Loucy (cell line): ENCODE data around the gene BPTF.

Experiments
- H2AFZ ChIP-seq: fragments of 200-600 bp; sonication (generic); 2 replicates; pipeline ENCODE4 v1.6.0; 2016; ENCODE audit warnings: antibody characterized with exemption, mild to moderate bottlenecking, low read length, moderate library complexity
- H3F3A ChIP-seq: fragments of 200-600 bp; 2 replicates; pipeline ENCODE4 v1.6.0; 2016; ENCODE audit warnings: antibody characterized with exemption, low read depth, mild to moderate bottlenecking
- H3K27me3 ChIP-seq: fragments of 200-600 bp; sonication (generic); 2 replicates; pipeline ENCODE4 v1.6.1; 2014; ENCODE audit warnings: low read length, mild to moderate bottlenecking; ENCODE audit not compliant: insufficient read depth, poor library complexity, severe bottlenecking
- H3K36me3 ChIP-seq: fragments of 200-600 bp; sonication (generic); 2 replicates; pipeline ENCODE4 v1.6.1; 2016; ENCODE audit warnings: low read length; ENCODE audit not compliant: insufficient read depth
- H3K4me1 ChIP-seq: fragments of 200-600 bp; sonication (generic); 2 replicates; pipeline ENCODE4 v1.5.1; 2014; ENCODE audit warnings: low read length, mild to moderate bottlenecking; ENCODE audit not compliant: insufficient read depth, poor library complexity, severe bottlenecking
- H3K4me2 ChIP-seq: fragments of 200-600 bp; sonication (generic); 2 replicates; pipeline ENCODE4 v1.6.0; 2014; ENCODE audit warnings: antibody characterized with exemption, low read length, low read depth, mild to moderate bottlenecking; ENCODE audit not compliant: poor library complexity, severe bottlenecking
- H3K4me3 ChIP-seq: fragments of 200-600 bp; sonication (generic); 2 replicates; pipeline ENCODE4 v1.5.1; 2014; ENCODE audit warnings: low read length, mild to moderate bottlenecking, mixed read lengths; ENCODE audit not compliant: poor library complexity, severe bottlenecking
- H3K79me2 ChIP-seq: fragments of 200-600 bp; sonication (generic); 2 replicates; pipeline ENCODE4 v1.6.1; 2014; ENCODE audit warnings: low read length; ENCODE audit not compliant: insufficient read depth
- H3K9ac ChIP-seq: fragments of 200-600 bp; sonication (generic); 2 replicates; pipeline ENCODE4 v1.6.0; 2014; ENCODE audit warnings: mild to moderate bottlenecking, low read depth, low read length, moderate library complexity; ENCODE audit not compliant: poor library complexity, severe bottlenecking
- H3K9me2 ChIP-seq: fragments of 200-600 bp; sonication (generic); replicated peaks from 2 replicates; pipeline ENCODE4 v1.6.1; 2016; ENCODE audit warnings: low read depth, low read length, mixed read lengths
- H3K9me3 ChIP-seq: fragments of 200-600 bp; sonication (generic); 2 replicates; pipeline ENCODE4 v1.6.1; 2014; ENCODE audit warnings: mild to moderate bottlenecking, antibody characterized with exemption, low read length, low read depth; ENCODE audit not compliant: insufficient read depth
- H4K20me1 ChIP-seq: fragments of 200-600 bp; sonication (generic); 2 replicates; pipeline ENCODE4 v1.6.0; 2014; ENCODE audit warnings: antibody characterized with exemption, low read length, mild to moderate bottlenecking; ENCODE audit not compliant: insufficient read depth, poor library complexity, severe bottlenecking
- EZH2phosphoT487 ChIP-seq: fragments of 200-600 bp; IDR thresholded peaks from 2 replicates; pipeline ENCODE4 v1.6.1; 2018; ENCODE audit warnings: antibody characterized with exemption, mild to moderate bottlenecking, moderate library complexity, borderline replicate concordance
- TF ChIP-seq, protein P1 (sequence below): fragments of 200-600 bp; sonication (generic); conservative IDR thresholded peaks from 2 replicates; pipeline ENCODE4 v1.5.1; 2014; ENCODE audit warnings: mild to moderate bottlenecking, antibody characterized with exemption, low read length

The BPTF gene

DNA sequence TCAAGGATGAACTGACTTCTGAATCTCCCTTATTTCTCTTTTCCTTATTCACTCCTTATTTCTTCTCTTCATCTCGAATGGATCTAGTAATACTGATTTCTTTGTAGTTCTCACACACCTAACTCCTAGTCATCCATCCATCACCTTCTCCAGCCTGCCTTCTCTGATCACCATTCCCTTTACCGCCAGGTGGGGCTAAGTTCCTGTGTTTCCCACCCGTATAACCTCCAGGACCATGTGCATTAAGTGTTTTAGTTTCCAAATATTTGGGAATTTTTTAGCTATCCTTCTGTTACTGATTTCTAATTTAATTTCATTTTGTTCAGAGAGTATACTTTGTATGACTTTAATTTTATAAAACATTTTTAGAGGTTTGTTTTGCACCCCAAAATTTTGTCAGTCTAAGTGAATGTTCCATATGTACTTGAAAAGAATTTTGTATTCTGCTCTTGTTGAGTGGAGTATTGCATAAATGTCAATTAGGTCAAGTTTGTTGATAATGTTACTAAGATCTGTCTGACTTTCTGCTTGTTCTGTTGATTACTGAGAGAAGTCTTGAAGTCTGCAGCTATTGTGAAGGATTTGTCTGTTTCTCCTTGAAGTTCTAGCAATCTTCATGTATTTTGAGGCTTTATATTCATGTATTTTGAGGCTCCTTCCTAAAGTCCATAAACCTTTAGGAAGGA is 8.8 kb downstream of the BPTF start:
- Histone ChIP-seq H3K4me1 (peaks cover 67% of the 10 kb centered on the region), H3K79me2 (peaks cover 100% of the 10 kb centered on the region), H3K36me3 (no peaks in the 10 kb centered on the region; the same call in 1 of the 2 replicates), H3K9me3 (no peaks in the 10 kb centered on the region), H3K27me3 (no peaks in the 10 kb centered on the region), H4K20me1 (peaks cover 96% of the 10 kb centered on the region), H3K4me2 (peak overlapping the region; percentile 99), H3F3A (peaks cover 10% of the 10 kb centered on the region; the same call in 1 of the 2 replicates), H2AFZ (no peak overlapping the region), H3K9me2 (no peaks in the 10 kb centered on the region), H3K9ac (no peak overlapping the region), H3K4me3 (peak overlapping the region; percentile 50)
- TF ChIP-seq, protein P1, sequence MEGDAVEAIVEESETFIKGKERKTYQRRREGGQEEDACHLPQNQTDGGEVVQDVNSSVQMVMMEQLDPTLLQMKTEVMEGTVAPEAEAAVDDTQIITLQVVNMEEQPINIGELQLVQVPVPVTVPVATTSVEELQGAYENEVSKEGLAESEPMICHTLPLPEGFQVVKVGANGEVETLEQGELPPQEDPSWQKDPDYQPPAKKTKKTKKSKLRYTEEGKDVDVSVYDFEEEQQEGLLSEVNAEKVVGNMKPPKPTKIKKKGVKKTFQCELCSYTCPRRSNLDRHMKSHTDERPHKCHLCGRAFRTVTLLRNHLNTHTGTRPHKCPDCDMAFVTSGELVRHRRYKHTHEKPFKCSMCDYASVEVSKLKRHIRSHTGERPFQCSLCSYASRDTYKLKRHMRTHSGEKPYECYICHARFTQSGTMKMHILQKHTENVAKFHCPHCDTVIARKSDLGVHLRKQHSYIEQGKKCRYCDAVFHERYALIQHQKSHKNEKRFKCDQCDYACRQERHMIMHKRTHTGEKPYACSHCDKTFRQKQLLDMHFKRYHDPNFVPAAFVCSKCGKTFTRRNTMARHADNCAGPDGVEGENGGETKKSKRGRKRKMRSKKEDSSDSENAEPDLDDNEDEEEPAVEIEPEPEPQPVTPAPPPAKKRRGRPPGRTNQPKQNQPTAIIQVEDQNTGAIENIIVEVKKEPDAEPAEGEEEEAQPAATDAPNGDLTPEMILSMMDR: peak; percentile 35
- TF ChIP-seq EZH2phosphoT487: no peak

DNA sequence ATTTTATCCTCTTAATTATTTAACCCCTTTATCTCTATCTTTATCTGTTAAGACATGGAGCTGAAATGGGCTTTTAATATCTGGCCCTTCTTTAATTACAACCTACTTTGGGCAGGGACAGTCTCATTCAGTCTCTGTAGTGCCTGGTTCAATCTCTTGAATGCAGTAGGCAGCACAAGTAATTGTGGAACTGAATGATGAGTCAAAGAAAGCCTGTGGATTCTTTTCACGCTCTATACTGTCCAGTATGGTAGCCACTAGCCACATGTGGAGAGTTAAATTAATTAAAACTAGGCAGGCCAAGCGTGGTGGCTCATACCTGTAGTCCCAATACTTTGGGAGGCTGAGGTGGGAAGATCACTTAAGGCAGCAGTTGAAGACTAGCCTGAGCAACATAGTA is 9.3 kb downstream of the BPTF start:
- Histone ChIP-seq H4K20me1 (peaks cover 97% of the 10 kb centered on the region), H3K9me2 (no peaks in the 10 kb centered on the region), H3K9me3 (no peaks in the 10 kb centered on the region), H3K79me2 (peaks cover 100% of the 10 kb centered on the region), H3K4me1 (peaks cover 63% of the 10 kb centered on the region), H3K36me3 (no peaks in the 10 kb centered on the region; the same call in 1 of the 2 replicates), H3K9ac (no peak overlapping the region), H3K4me3 (peak overlapping the region; percentile 50), H3F3A (peaks cover 7% of the 10 kb centered on the region; the same call in 1 of the 2 replicates), H3K4me2 (peak overlapping the region; percentile 99), H3K27me3 (no peaks in the 10 kb centered on the region), H2AFZ (no peak overlapping the region)
- TF ChIP-seq EZH2phosphoT487: no peak
- TF ChIP-seq, protein P1: no peak

DNA sequence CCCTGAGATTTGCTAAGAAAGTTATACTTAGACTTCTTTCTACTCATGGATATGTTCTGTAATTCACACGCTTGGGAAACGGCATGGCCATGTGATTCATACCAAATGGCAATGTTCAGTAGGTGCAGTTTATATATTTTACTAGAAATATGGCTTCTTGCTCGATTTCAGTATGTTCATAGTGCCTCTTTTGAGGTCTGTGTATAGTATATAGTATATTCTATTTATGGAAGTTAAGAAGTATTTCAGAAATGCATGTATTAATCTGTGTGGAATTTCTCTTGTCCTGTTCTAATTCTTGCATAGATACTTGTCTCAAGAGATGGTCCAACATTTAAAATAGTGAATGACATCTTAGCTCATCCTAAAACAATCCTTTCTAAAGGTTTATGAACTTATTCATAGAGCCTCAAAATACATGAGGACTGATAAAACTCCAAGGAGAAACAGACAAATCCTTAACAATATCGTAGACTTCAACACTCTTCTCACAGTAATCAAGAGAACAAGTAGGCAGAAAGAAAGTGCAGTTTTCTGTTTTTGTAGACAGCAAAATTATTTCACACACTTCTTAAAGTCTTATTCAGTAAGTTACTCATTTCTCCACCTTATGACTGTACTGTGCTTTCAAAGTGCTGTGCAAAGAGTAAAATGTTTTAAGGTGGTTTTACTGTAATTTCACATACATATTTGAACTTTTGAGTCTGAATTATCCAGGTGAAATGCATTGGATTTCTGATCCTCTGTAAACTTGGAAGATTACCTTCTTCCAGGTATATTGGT is 11.1 kb downstream of the BPTF start:
- H3K4me2 ChIP-seq: peak overlapping the region; percentile 99
- peaks cover 52% of the 10 kb centered on the region for H3K4me1 ChIP-seq
- H3K36me3 ChIP-seq: peaks cover 4% of the 10 kb centered on the region; the same call in 1 of the 2 replicates
- peaks cover 94% of the 10 kb centered on the region for H4K20me1 ChIP-seq
- peak overlapping the region; percentile 23 for H3K4me3 ChIP-seq
- peaks cover 4% of the 10 kb centered on the region; the same call in 1 of the 2 replicates for H3F3A ChIP-seq
- no peaks in the 10 kb centered on the region for H3K27me3 ChIP-seq
- no peak overlapping the region for H3K9ac ChIP-seq
- H3K79me2 ChIP-seq: peaks cover 98% of the 10 kb centered on the region
- no peak overlapping the region for H2AFZ ChIP-seq
- H3K9me2 ChIP-seq: no peaks in the 10 kb centered on the region
- TF ChIP-seq, protein P1: no peak
- TF ChIP-seq EZH2phosphoT487: no peak
- H3K9me3 ChIP-seq: no peaks in the 10 kb centered on the region
